OCI-LY1 (cell line): ENCODE results near the gene LRRK2.

Source experiments
- H2AFZ ChIP-seq: fragments of 200-600 bp; sonication (generic), shearing (Covaris generic); 2 replicates; pipeline ENCODE4 v1.6.0; 2014; ENCODE audit warnings: antibody characterized with exemption, mild to moderate bottlenecking, low read length
- H3F3A ChIP-seq: fragments of 200-600 bp; sonication (generic), shearing (Covaris generic); 2 replicates; pipeline ENCODE4 v1.6.0; 2014; ENCODE audit warnings: mild to moderate bottlenecking, antibody characterized with exemption, low read length, moderate library complexity; ENCODE audit not compliant: insufficient read depth
- H3K27ac ChIP-seq: fragments of 200-600 bp; sonication (generic); 2 replicates; pipeline ENCODE4 v1.5.1; 2014; ENCODE audit warnings: low read length, mixed run types, mild to moderate bottlenecking, low read depth; ENCODE audit not compliant: poor library complexity, severe bottlenecking
- H3K27me3 ChIP-seq: fragments of 200-600 bp; sonication (generic); 2 replicates; pipeline ENCODE4 v1.6.0; 2014; ENCODE audit warnings: antibody characterized with exemption, mild to moderate bottlenecking, low read length, moderate library complexity; ENCODE audit not compliant: insufficient read depth
- H3K36me3 ChIP-seq: fragments of 200-600 bp; sonication (generic); 2 replicates; pipeline ENCODE4 v1.6.1; 2014; ENCODE audit warnings: mild to moderate bottlenecking, antibody characterized with exemption, low read length, moderate library complexity, mixed read lengths; ENCODE audit not compliant: insufficient read depth
- H3K4me1 ChIP-seq: fragments of 200-600 bp; sonication (generic); 2 replicates; pipeline ENCODE4 v1.5.1; 2014; ENCODE audit warnings: mild to moderate bottlenecking, low read length, moderate library complexity; ENCODE audit not compliant: insufficient read depth, severe bottlenecking
- H3K4me2 ChIP-seq: fragments of 200-600 bp; sonication (generic), shearing (Covaris generic); 2 replicates; pipeline ENCODE4 v1.6.1; 2014; ENCODE audit warnings: low read length
- H3K4me3 ChIP-seq: fragments of 200-600 bp; sonication (generic); 2 replicates; pipeline ENCODE4 v1.5.1; 2014; ENCODE audit warnings: low read length, low read depth, mild to moderate bottlenecking, mixed read lengths; ENCODE audit not compliant: poor library complexity, severe bottlenecking
- H3K79me2 ChIP-seq: fragments of 200-600 bp; shearing (Covaris generic); 2 replicates; pipeline ENCODE4 v1.6.1; 2016; ENCODE audit warnings: mixed run types, low read length, mixed read lengths; ENCODE audit not compliant: insufficient read depth
- H3K9ac ChIP-seq: fragments of 200-600 bp; sonication (generic), shearing (Covaris generic); 2 replicates; pipeline ENCODE4 v1.6.1; 2014; ENCODE audit warnings: mild to moderate bottlenecking, low read length, mixed read lengths
- H3K9me2 ChIP-seq: fragments of 200-600 bp; sonication (generic), shearing (Covaris generic); 2 replicates; pipeline ENCODE4 v1.6.1; 2014; ENCODE audit warnings: low read depth, mild to moderate bottlenecking, low read length, mixed read lengths
- H3K9me3 ChIP-seq: fragments of 200-600 bp; shearing (Covaris generic); 2 replicates; pipeline ENCODE4 v1.6.1; 2014; ENCODE audit warnings: low read length, mixed read lengths
- H4K20me1 ChIP-seq: fragments of 200-600 bp; sonication (generic), shearing (Covaris generic); 2 replicates; pipeline ENCODE4 v1.6.0; 2016; ENCODE audit warnings: mild to moderate bottlenecking, low read length; ENCODE audit not compliant: insufficient read depth
- CTCF ChIP-seq: fragments of 200-600 bp; sonication (generic), shearing (Covaris generic); IDR thresholded peaks from 2 replicates; pipeline ENCODE4 v1.5.1; 2017; ENCODE audit warnings: mild to moderate bottlenecking, antibody characterized with exemption, low read length, moderate library complexity, mixed read lengths
- EZH2 ChIP-seq: fragments of 200-600 bp; sonication (generic), shearing (Covaris generic); IDR thresholded peaks from 2 replicates; pipeline ENCODE4 v1.8.0; 2017; ENCODE audit warnings: borderline replicate concordance, mixed run types, mild to moderate bottlenecking, antibody characterized with exemption, low read length, moderate library complexity, mixed read lengths

The LRRK2 gene

GRCh38 chr12:40312982-40313576 is 88.3 kb downstream of the LRRK2 start:
- Histone ChIP-seq H3K27me3 (no peaks in the 10 kb centered on the region), H2AFZ (peak overlapping the region; percentile 11; the same call in 1 of the 2 replicates), H3K36me3 (no peaks in the 10 kb centered on the region), H3K79me2 (no peaks in the 10 kb centered on the region), H3K4me3 (no peak overlapping the region), H4K20me1 (no peaks in the 10 kb centered on the region), H3K9ac (no peak overlapping the region), H3K4me2 (no peak overlapping the region), H3K27ac (peak overlapping the region; percentile 24), H3F3A (no peaks in the 10 kb centered on the region), H3K9me3 (no peaks in the 10 kb centered on the region), H3K4me1 (peaks cover 28% of the 10 kb centered on the region), H3K9me2 (no peaks in the 10 kb centered on the region)
- TF ChIP-seq EZH2 (no peak), CTCF (peak; percentile 68)

- Histone ChIP-seq H3K4me2 (peak overlapping the region; percentile 42; the same call in 1 of the 2 replicates), H3K36me3 (no peaks in the 10 kb centered on the region), H3K4me3 (no peak overlapping the region), H3K27ac (no peak overlapping the region), H3F3A (no peaks in the 10 kb centered on the region), H3K79me2 (no peaks in the 10 kb centered on the region), H3K9me3 (no peaks in the 10 kb centered on the region), H4K20me1 (no peaks in the 10 kb centered on the region), H3K4me1 (peaks cover 28% of the 10 kb centered on the region), H2AFZ (peak overlapping the region; percentile 13), H3K9me2 (no peaks in the 10 kb centered on the region), H3K27me3 (no peaks in the 10 kb centered on the region), H3K9ac (no peak overlapping the region)
- TF ChIP-seq EZH2: no peak
- TF ChIP-seq CTCF: no peak
These were observed 89.1 kb downstream of the LRRK2 start for GRCh38 chr12:40313928-40314327.

- TF ChIP-seq EZH2 (no peak), CTCF (no peak)
- Histone ChIP-seq H3K36me3 (no peaks in the 10 kb centered on the region), H3K4me2 (no peak overlapping the region), H3K79me2 (no peaks in the 10 kb centered on the region), H3K27me3 (no peaks in the 10 kb centered on the region), H3K9me3 (no peaks in the 10 kb centered on the region), H3K27ac (no peak overlapping the region), H3K4me3 (no peak overlapping the region), H3K9ac (no peak overlapping the region), H4K20me1 (no peaks in the 10 kb centered on the region), H3F3A (no peaks in the 10 kb centered on the region), H3K9me2 (no peaks in the 10 kb centered on the region), H3K4me1 (peaks cover 28% of the 10 kb centered on the region), H2AFZ (no peak overlapping the region)
These were observed 90.1 kb downstream of the LRRK2 start for GRCh38 chr12:40314927-40315326.
